HEK293 (cell line): ENCODE measurements around the gene DIS3L2.

Experiments
- CTCF ChIA-PET: fragments of 350-600 bp; formaldehyde crosslinking; extraction: SDS; loops from one replicate; lab custom pipeline; 2021; ENCODE audit warnings: antibody characterized with exemption; lab: Yijun Ruan, JAX
- POLR2A ChIA-PET: fragments of 300-600 bp; formaldehyde crosslinking; extraction: SDS; loops from one replicate; lab custom pipeline; 2020; ENCODE audit warnings: antibody characterized with exemption, inconsistent platforms; lab: Yijun Ruan, JAX
- H3K27ac ChIP-seq: fragments of 200-500 bp; sonication (Bioruptor generic); 2 replicates; pipeline ENCODE4 v1.5.1; 2014; ENCODE audit warnings: low read depth, low read length, control low read depth, inconsistent platforms; ENCODE audit errors: extremely low read depth
- H3K36me3 ChIP-seq, 2 experiments: fragments of 200-500 bp in 1 of 2; sonication (Bioruptor generic) in 1 of 2; 1 replicate in 1 of 2; 2 replicates in 1 of 2; pipeline ENCODE4 v1.5.1; 2014 to 2017; ENCODE audit warnings: inconsistent platforms in 2 of 2, low read length in 2 of 2; ENCODE audit not compliant: control insufficient read depth in 2 of 2, insufficient read depth in 1 of 2
- H3K4me1 ChIP-seq: fragments of 200-500 bp; sonication (Bioruptor generic); 2 replicates; pipeline ENCODE4 v1.5.1; 2014; ENCODE audit warnings: mild to moderate bottlenecking, low read length, inconsistent platforms; ENCODE audit not compliant: control insufficient read depth, insufficient read depth
- H3K4me3 ChIP-seq: 2 replicates; pipeline ENCODE4 v1.5.1; 2011; ENCODE audit warnings: low read depth, mild to moderate bottlenecking, control low read depth, low read length, moderate library complexity
- H3K9me3 ChIP-seq: fragments of 200-500 bp; sonication (Bioruptor generic); 2 replicates; pipeline ENCODE4 v1.5.1; 2014; ENCODE audit warnings: low read depth, low read length, inconsistent platforms; ENCODE audit not compliant: control insufficient read depth, insufficient read depth
- CTCF ChIP-seq: fragments of 450-650 bp; formaldehyde crosslinking; IDR thresholded peaks from 2 replicates; pipeline ENCODE4 v1.5.1; 2016; ENCODE audit warnings: missing biosample characterization, missing genetic modification characterization
- GLIS2 ChIP-seq: fragments of 450-650 bp; formaldehyde crosslinking; IDR thresholded peaks from 2 replicates; pipeline ENCODE4 v1.5.1; 2016; ENCODE audit warnings: missing biosample characterization, missing genetic modification characterization
- KLF9 ChIP-seq: fragments of 450-650 bp; formaldehyde crosslinking; IDR thresholded peaks from 2 replicates; pipeline ENCODE4 v1.5.1; 2016; ENCODE audit warnings: missing biosample characterization, missing genetic modification characterization, low read depth
- MEIS1 ChIP-seq: sonication (generic); formaldehyde crosslinking; IDR thresholded peaks from 2 replicates; pipeline ENCODE4 v1.8.1; 2022; ENCODE audit warnings: missing genetic modification reagents, mild to moderate bottlenecking, borderline replicate concordance
- OVOL3 ChIP-seq: fragments of 450-650 bp; formaldehyde crosslinking; IDR thresholded peaks from 2 replicates; pipeline ENCODE4 v1.5.1; 2016; ENCODE audit warnings: missing biosample characterization, missing genetic modification characterization
- PBX3 ChIP-seq: sonication (generic); formaldehyde crosslinking; IDR thresholded peaks from 2 replicates; pipeline ENCODE4 v1.8.1; 2022; ENCODE audit warnings: mild to moderate bottlenecking, moderate library complexity, missing genetic modification reagents
- RBAK ChIP-seq: fragments of 450-650 bp; formaldehyde crosslinking; IDR thresholded peaks from 2 replicates; pipeline ENCODE4 v1.5.1; 2016; ENCODE audit warnings: missing biosample characterization, missing genetic modification characterization
- TRIM28 ChIP-seq: IDR thresholded peaks from 2 replicates; pipeline ENCODE4 v1.6.1; 2011; ENCODE audit warnings: low read length, control low read depth, borderline replicate concordance
- YY2 ChIP-seq: fragments of 450-650 bp; formaldehyde crosslinking; IDR thresholded peaks from 2 replicates; pipeline ENCODE4 v1.5.1; 2016; ENCODE audit warnings: missing biosample characterization, missing genetic modification characterization
- ZBTB11 ChIP-seq: fragments of 450-650 bp; formaldehyde crosslinking; conservative IDR thresholded peaks from 2 replicates; pipeline ENCODE4 v1.5.1; 2016; ENCODE audit warnings: low read depth, missing biosample characterization, missing genetic modification characterization
- ZBTB8A ChIP-seq: fragments of 450-650 bp; formaldehyde crosslinking; IDR thresholded peaks from 2 replicates; pipeline ENCODE4 v1.5.1; 2016; ENCODE audit warnings: missing biosample characterization, missing genetic modification characterization
- ZNF146 ChIP-seq: fragments of 450-650 bp; formaldehyde crosslinking; IDR thresholded peaks from 2 replicates; pipeline ENCODE4 v1.5.1; 2016; ENCODE audit warnings: missing biosample characterization, missing genetic modification characterization
- ZNF175 ChIP-seq: fragments of 450-650 bp; formaldehyde crosslinking; IDR thresholded peaks from 2 replicates; pipeline ENCODE4 v1.5.1; 2016; ENCODE audit warnings: missing biosample characterization, missing genetic modification characterization
- ZNF366 ChIP-seq: fragments of 450-650 bp; formaldehyde crosslinking; conservative IDR thresholded peaks from 2 replicates; pipeline ENCODE4 v1.5.1; 2016; ENCODE audit warnings: missing biosample characterization, missing genetic modification characterization
- ZNF555 ChIP-seq: fragments of 450-650 bp; formaldehyde crosslinking; conservative IDR thresholded peaks from 2 replicates; pipeline ENCODE4 v1.5.1; 2017; ENCODE audit warnings: missing biosample characterization, mild to moderate bottlenecking, missing genetic modification characterization, inconsistent platforms
- ZNF571 ChIP-seq: fragments of 450-650 bp; formaldehyde crosslinking; IDR thresholded peaks from 2 replicates; pipeline ENCODE4 v1.5.0; 2017; ENCODE audit warnings: missing biosample characterization, missing genetic modification characterization
- ZNF580 ChIP-seq: fragments of 450-650 bp; formaldehyde crosslinking; IDR thresholded peaks from 2 replicates; pipeline ENCODE4 v1.5.1; 2016; ENCODE audit warnings: missing biosample characterization, missing genetic modification characterization
- ZNF677 ChIP-seq: fragments of 450-650 bp; IDR thresholded peaks from 2 replicates; pipeline ENCODE4 v1.5.0; 2018; ENCODE audit warnings: missing biosample characterization, mild to moderate bottlenecking, missing genetic modification characterization, moderate library complexity
- ZNF692 ChIP-seq: fragments of 450-650 bp; formaldehyde crosslinking; IDR thresholded peaks from 2 replicates; pipeline ENCODE4 v1.5.1; 2016; ENCODE audit warnings: missing biosample characterization, missing genetic modification characterization
- ZNF76 ChIP-seq: fragments of 450-650 bp; formaldehyde crosslinking; IDR thresholded peaks from 2 replicates; pipeline ENCODE4; 2016; ENCODE audit warnings: low read depth, missing biosample characterization, missing genetic modification characterization, borderline replicate concordance
- ZNF837 ChIP-seq: fragments of 450-650 bp; formaldehyde crosslinking; IDR thresholded peaks from 2 replicates; pipeline ENCODE4 v1.5.1; 2016; ENCODE audit warnings: missing biosample characterization, missing genetic modification characterization
- ZSCAN16 ChIP-seq: fragments of 450-650 bp; formaldehyde crosslinking; IDR thresholded peaks from 2 replicates; pipeline ENCODE4 v1.5.1; 2016; ENCODE audit warnings: missing biosample characterization, missing genetic modification characterization

Gene DIS3L2

GRCh38 chr2:232340171-232340935 is 378.8 kb downstream of the DIS3L2 start:
- POLR2A ChIA-PET = no interaction called here

GRCh38 chr2:232341061-232341738 is 379.7 kb downstream of the DIS3L2 start:
- CTCF ChIA-PET = interaction anchor here (0.6 to 1.2 kb wide), 7 partner anchors 13 to 412 kb away, joined by 3 to 4 read pairs (median 3); no protein-coding TSS in a partner anchor
- POLR2A ChIA-PET = no interaction called here

More at GRCh38 chr2:232340171-232340935, 378.8 kb downstream of the DIS3L2 start:
- no peak overlapping the region for H3K4me3 ChIP-seq
- H3K27ac ChIP-seq = no peak overlapping the region
- H3K36me3 ChIP-seq = no peaks in the 10 kb centered on the region
- no peaks in the 10 kb centered on the region for H3K9me3 ChIP-seq
- TF ChIP-seq ZNF146 (tag by site-specific recombination) = no peak
- no peak for TF ChIP-seq ZBTB11
- no peak for TF ChIP-seq RBAK (tag by site-specific recombination)
- no peak for TF ChIP-seq TRIM28
- TF ChIP-seq ZNF692 = no peak
- no peak for TF ChIP-seq ZNF76 (tag by site-specific recombination)
- no peak for TF ChIP-seq ZNF580 (tag by site-specific recombination)
- no peak for TF ChIP-seq ZNF175 (tag by site-specific recombination)
- no peak for TF ChIP-seq ZNF677 (tag by site-specific recombination)
- no peak for TF ChIP-seq ZNF366 (tag by site-specific recombination)
- no peak for TF ChIP-seq GLIS2 (tag by site-specific recombination)
- TF ChIP-seq PBX3 (CRISPR knock-in tag) = no peak
- TF ChIP-seq YY2 (tag by site-specific recombination) = no peak
- TF ChIP-seq MEIS1 (CRISPR knock-in tag) = no peak
- TF ChIP-seq ZNF837 (tag by site-specific recombination) = no peak
- H3K4me1 ChIP-seq = no peaks in the 10 kb centered on the region
- CTCF ChIA-PET = interaction anchor here (0.6 to 1.2 kb wide), 7 partner anchors 22 to 175 kb away, joined by 3 to 4 read pairs (median 3); no protein-coding TSS in a partner anchor

More at GRCh38 chr2:232341061-232341738, 379.7 kb downstream of the DIS3L2 start:
- Histone ChIP-seq H3K9me3 (no peaks in the 10 kb centered on the region), H3K4me1 (no peaks in the 10 kb centered on the region), H3K36me3 (no peaks in the 10 kb centered on the region), H3K27ac (no peak overlapping the region), H3K4me3 (no peak overlapping the region)
- TF ChIP-seq ZNF555 (tag by site-specific recombination) (no peak), ZNF580 (tag by site-specific recombination) (no peak), ZSCAN16 (tag by site-specific recombination) (no peak), ZNF571 (tag by site-specific recombination) (no peak), ZBTB8A (no peak), KLF9 (tag by site-specific recombination) (no peak), CTCF (tag by site-specific recombination) (no peak), OVOL3 (tag by site-specific recombination) (no peak)
